SK-N-SH treated with all-trans-retinoic acid at 6 μM for 48 hours (cell line): ENCODE results near the gene CPEB3.
"Not testable (repeated sequence)": the region's sequence is repeated elsewhere in the genome, so short reads cannot be mapped to it uniquely, and the experiment has no call there.

Source experiments
- ATAC-seq: fragments of 200-7000 bp; cut with Tn5 transposase; 3 replicates; pipeline ENCODE4 v1.9.1; 2020; ENCODE audit warnings: mild to moderate bottlenecking, moderate library complexity
- BACH2 ChIP-seq: fragments of 250-450 bp; sonication (Bioruptor Pico); IDR thresholded peaks from 2 replicates; pipeline ENCODE4 v1.9.0; 2021; ENCODE audit warnings: mild to moderate bottlenecking, borderline replicate concordance
- ESRRG ChIP-seq: fragments of 250-450 bp; sonication (Bioruptor Pico); IDR thresholded peaks from 2 replicates; pipeline ENCODE4 v1.6.1; 2021; ENCODE audit warnings: mild to moderate bottlenecking
- ISL1 ChIP-seq: fragments of 250-450 bp; sonication (Bioruptor Pico); IDR thresholded peaks from 2 replicates; pipeline ENCODE4 v2.1.2; 2022; ENCODE audit warnings: mild to moderate bottlenecking, moderate library complexity
- OSR1 ChIP-seq: fragments of 250-450 bp; sonication (Bioruptor Pico); IDR thresholded peaks from 2 replicates; pipeline ENCODE4 v1.8.0; 2022; ENCODE audit warnings: moderate library complexity, mild to moderate bottlenecking, inconsistent platforms
- POU6F1 ChIP-seq: fragments of 250-450 bp; sonication (Bioruptor Pico); IDR thresholded peaks from 2 replicates; pipeline ENCODE4 v1.8.0; 2021; ENCODE audit warnings: low read depth, mild to moderate bottlenecking, moderate library complexity, borderline replicate concordance
- PPARA ChIP-seq: fragments of 250-450 bp; sonication (Bioruptor Pico); IDR thresholded peaks from 2 replicates; pipeline ENCODE4 v1.5.0; 2020; ENCODE audit warnings: mild to moderate bottlenecking, borderline replicate concordance
- RARB ChIP-seq: fragments of 250-450 bp; sonication (Bioruptor Pico); IDR thresholded peaks from 2 replicates; pipeline ENCODE4 v1.8.0; 2021; ENCODE audit warnings: mild to moderate bottlenecking, moderate library complexity
- SNAI2 ChIP-seq: fragments of 250-450 bp; sonication (Bioruptor Pico); IDR thresholded peaks from 2 replicates; pipeline ENCODE4 v1.5.0; 2020; ENCODE audit warnings: mild to moderate bottlenecking, moderate library complexity
- TCF4 ChIP-seq: fragments of 250-450 bp; sonication (Bioruptor Pico); IDR thresholded peaks from 2 replicates; pipeline ENCODE4 v1.8.0; 2021; ENCODE audit warnings: mild to moderate bottlenecking, moderate library complexity, borderline replicate concordance
- TOX ChIP-seq: fragments of 250-450 bp; sonication (Bioruptor Pico); IDR thresholded peaks from 2 replicates; pipeline ENCODE4 v1.8.0; 2021; ENCODE audit warnings: mild to moderate bottlenecking, moderate library complexity, borderline replicate concordance
- ZC3H10 ChIP-seq: fragments of 250-450 bp; sonication (Bioruptor Pico); IDR thresholded peaks from 2 replicates; pipeline ENCODE4 v1.5.1; 2021; ENCODE audit warnings: mild to moderate bottlenecking, moderate library complexity
- ZFP3 ChIP-seq: fragments of 250-450 bp; sonication (Bioruptor Pico); IDR thresholded peaks from 2 replicates; pipeline ENCODE4 v1.5.0; 2020; ENCODE audit warnings: mild to moderate bottlenecking, moderate library complexity
- ZFP30 ChIP-seq: fragments of 450-650 bp; formaldehyde crosslinking; IDR thresholded peaks from 2 replicates; pipeline ENCODE4 v1.5.0; 2022; ENCODE audit warnings: mild to moderate bottlenecking, moderate library complexity
- ZNF565 ChIP-seq: fragments of 450-650 bp; formaldehyde crosslinking; conservative IDR thresholded peaks from 2 replicates; pipeline ENCODE4 v1.5.0; 2020; ENCODE audit warnings: low read depth, mild to moderate bottlenecking, moderate library complexity
- ZNF70 ChIP-seq: fragments of 450-650 bp; formaldehyde crosslinking; IDR thresholded peaks from 2 replicates; pipeline ENCODE4 v1.5.0; 2020; ENCODE audit warnings: mild to moderate bottlenecking, moderate library complexity
- ZNF8 ChIP-seq: fragments of 450-650 bp; formaldehyde crosslinking; IDR thresholded peaks from 2 replicates; pipeline ENCODE4 v1.5.0; 2020; ENCODE audit warnings: mild to moderate bottlenecking, moderate library complexity
- TF ChIP-seq, protein P1 (sequence below): fragments of 250-450 bp; sonication (Bioruptor Pico); IDR thresholded peaks from 2 replicates; pipeline ENCODE4 v1.8.0; 2020; ENCODE audit warnings: mild to moderate bottlenecking, moderate library complexity, borderline replicate concordance
- TF ChIP-seq, protein P2 (sequence below): fragments of 250-450 bp; sonication (Bioruptor Pico); IDR thresholded peaks from 2 replicates; pipeline ENCODE4 v1.5.1; 2021; ENCODE audit warnings: mild to moderate bottlenecking, moderate library complexity
- TF ChIP-seq, protein P3 (sequence below): fragments of 250-450 bp; sonication (Bioruptor Pico); IDR thresholded peaks from 2 replicates; pipeline ENCODE4 v1.5.0; 2020; ENCODE audit warnings: mild to moderate bottlenecking, moderate library complexity

CPEB3 gene

DNA sequence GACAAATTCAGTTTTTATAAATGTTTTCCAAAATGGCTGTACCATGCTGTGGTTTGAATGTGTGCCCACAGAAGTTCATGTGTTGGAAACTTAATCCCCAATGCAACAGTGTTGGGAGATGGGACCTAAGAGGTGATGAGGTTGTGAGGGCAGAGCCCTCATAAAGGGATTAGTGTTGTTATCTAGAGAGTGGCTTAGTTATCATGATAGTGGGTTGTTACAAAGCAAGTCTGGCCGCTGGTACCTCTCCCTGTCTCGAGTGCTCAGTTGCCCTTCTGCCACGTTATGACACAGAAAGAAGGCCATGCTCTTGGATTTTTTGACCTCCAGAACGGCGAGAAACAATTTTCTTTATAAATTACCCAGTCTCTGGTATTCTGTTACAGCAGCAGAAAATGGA, 248.3 kb downstream of the CPEB3 start:
- TF ChIP-seq SNAI2: no peak

DNA sequence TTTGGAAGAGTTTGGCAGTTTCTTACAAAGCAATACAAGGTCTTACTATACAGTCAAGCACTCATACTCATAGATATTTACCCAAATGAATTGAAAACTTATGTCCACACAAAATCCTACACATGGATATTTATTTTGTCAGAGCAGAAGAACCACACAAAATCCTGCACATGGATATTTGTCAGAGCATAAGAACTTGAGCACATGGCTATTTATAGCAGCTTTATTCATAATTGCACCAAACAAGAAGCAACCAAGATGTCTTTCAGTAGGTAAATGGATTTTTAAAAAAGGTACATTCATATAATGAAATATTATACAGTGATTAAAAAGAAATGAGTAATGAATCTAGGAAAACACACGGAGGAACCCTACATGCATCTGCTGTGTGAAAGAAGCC, 251.9 kb downstream of the CPEB3 start:
- no peak for ATAC-seq
- TF ChIP-seq TOX (no peak), ZFP3 (CRISPR knock-in tag) (no peak), BACH2 (CRISPR knock-in tag) (no peak)
- TF ChIP-seq, protein P1, sequence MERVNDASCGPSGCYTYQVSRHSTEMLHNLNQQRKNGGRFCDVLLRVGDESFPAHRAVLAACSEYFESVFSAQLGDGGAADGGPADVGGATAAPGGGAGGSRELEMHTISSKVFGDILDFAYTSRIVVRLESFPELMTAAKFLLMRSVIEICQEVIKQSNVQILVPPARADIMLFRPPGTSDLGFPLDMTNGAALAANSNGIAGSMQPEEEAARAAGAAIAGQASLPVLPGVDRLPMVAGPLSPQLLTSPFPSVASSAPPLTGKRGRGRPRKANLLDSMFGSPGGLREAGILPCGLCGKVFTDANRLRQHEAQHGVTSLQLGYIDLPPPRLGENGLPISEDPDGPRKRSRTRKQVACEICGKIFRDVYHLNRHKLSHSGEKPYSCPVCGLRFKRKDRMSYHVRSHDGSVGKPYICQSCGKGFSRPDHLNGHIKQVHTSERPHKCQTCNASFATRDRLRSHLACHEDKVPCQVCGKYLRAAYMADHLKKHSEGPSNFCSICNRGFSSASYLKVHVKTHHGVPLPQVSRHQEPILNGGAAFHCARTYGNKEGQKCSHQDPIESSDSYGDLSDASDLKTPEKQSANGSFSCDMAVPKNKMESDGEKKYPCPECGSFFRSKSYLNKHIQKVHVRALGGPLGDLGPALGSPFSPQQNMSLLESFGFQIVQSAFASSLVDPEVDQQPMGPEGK (CRISPR knock-in tag): no peak

More for the DNA sequence above, 248.3 kb downstream of the CPEB3 start:
- ATAC-seq: no peak

DNA sequence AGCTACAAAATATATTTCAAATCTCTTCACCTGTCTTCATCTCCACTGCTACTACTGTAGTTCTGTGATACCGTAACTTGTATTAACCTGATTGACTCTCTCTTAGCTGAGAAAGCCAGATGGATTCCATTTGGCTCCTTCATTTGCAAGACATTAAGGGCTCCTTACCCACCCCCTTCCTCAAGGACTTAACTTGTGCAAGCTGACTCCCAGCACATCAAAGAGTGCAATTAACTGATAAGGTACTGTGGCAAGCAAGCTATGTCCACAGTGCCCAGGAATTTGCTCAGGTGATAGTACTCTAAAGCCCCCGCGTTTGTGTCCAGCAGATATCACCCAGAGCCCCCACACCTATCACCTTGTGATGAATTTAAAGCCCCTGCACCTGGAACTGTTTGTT, 257.8 kb downstream of the CPEB3 start:
- not testable (repeated sequence) for ATAC-seq

GRCh38 chr10:92031580-92031979, 259.3 kb downstream of the CPEB3 start:
- no peak for ATAC-seq
- TF ChIP-seq BACH2 (CRISPR knock-in tag): no peak
- TF ChIP-seq TCF4 (CRISPR knock-in tag): no peak
- TF ChIP-seq ISL1 (CRISPR knock-in tag): no peak
- TF ChIP-seq ZFP3 (CRISPR knock-in tag): no peak
- TF ChIP-seq, protein P2, sequence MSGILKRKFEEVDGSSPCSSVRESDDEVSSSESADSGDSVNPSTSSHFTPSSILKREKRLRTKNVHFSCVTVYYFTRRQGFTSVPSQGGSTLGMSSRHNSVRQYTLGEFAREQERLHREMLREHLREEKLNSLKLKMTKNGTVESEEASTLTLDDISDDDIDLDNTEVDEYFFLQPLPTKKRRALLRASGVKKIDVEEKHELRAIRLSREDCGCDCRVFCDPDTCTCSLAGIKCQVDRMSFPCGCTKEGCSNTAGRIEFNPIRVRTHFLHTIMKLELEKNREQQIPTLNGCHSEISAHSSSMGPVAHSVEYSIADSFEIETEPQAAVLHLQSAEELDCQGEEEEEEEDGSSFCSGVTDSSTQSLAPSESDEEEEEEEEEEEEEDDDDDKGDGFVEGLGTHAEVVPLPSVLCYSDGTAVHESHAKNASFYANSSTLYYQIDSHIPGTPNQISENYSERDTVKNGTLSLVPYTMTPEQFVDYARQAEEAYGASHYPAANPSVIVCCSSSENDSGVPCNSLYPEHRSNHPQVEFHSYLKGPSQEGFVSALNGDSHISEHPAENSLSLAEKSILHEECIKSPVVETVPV (CRISPR knock-in tag): no peak
- TF ChIP-seq RARB (CRISPR knock-in tag): no peak
- TF ChIP-seq TOX: no peak
- TF ChIP-seq, protein P3, sequence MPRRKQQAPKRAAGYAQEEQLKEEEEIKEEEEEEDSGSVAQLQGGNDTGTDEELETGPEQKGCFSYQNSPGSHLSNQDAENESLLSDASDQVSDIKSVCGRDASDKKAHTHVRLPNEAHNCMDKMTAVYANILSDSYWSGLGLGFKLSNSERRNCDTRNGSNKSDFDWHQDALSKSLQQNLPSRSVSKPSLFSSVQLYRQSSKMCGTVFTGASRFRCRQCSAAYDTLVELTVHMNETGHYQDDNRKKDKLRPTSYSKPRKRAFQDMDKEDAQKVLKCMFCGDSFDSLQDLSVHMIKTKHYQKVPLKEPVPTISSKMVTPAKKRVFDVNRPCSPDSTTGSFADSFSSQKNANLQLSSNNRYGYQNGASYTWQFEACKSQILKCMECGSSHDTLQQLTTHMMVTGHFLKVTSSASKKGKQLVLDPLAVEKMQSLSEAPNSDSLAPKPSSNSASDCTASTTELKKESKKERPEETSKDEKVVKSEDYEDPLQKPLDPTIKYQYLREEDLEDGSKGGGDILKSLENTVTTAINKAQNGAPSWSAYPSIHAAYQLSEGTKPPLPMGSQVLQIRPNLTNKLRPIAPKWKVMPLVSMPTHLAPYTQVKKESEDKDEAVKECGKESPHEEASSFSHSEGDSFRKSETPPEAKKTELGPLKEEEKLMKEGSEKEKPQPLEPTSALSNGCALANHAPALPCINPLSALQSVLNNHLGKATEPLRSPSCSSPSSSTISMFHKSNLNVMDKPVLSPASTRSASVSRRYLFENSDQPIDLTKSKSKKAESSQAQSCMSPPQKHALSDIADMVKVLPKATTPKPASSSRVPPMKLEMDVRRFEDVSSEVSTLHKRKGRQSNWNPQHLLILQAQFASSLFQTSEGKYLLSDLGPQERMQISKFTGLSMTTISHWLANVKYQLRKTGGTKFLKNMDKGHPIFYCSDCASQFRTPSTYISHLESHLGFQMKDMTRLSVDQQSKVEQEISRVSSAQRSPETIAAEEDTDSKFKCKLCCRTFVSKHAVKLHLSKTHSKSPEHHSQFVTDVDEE (CRISPR knock-in tag): no peak
- TF ChIP-seq ZC3H10 (CRISPR knock-in tag): no peak
- no peak for TF ChIP-seq SNAI2
- no peak for TF ChIP-seq ZNF565

DNA sequence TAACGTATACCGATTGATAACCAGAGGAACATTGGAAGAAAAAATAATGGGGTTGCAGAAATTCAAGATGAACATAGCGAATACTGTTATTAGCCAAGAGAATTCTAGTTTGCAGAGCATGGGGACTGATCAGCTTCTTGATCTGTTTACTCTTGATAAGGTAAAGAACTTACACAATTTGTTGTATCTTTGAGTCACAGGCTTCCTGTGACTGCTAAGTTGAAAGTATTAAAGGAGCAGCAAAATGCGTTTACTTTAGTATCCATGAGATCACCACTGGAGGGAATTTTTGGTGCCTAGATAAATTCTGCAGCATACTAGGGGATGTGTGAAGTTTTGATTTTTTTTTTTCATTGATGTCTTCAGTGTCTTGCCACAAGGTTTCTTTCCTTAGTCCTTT, 263.7 kb downstream of the CPEB3 start:
- TF ChIP-seq SNAI2 (no peak), ZNF8 (CRISPR knock-in tag) (no peak), POU6F1 (CRISPR knock-in tag) (no peak), ZFP30 (CRISPR knock-in tag) (no peak), ZNF565 (no peak), TCF4 (CRISPR knock-in tag) (no peak), OSR1 (CRISPR knock-in tag) (no peak), PPARA (CRISPR knock-in tag) (no peak), ZFP3 (CRISPR knock-in tag) (no peak), TOX (no peak), ZNF70 (CRISPR knock-in tag) (no peak), ESRRG (CRISPR knock-in tag) (no peak)
- ATAC-seq: no peak

- ATAC-seq: peak; percentile 50; the same call in 2 of the 3 replicates
Observed at GRCh38 chr10:92025340-92025739, 265.5 kb downstream of the CPEB3 start.
